Mesenchymal stem cell (in vitro differentiated cells and primary cell): ENCODE results near the gene ADAM8.
"Not testable (repeated sequence)": the region's sequence is repeated elsewhere in the genome, so short reads cannot be mapped to it uniquely, and the experiment has no call there.

Experiments used
- DNase-seq: peaks from one replicate; pipeline ENCODE4 v3.0.0-alpha.2; 2013
- H2AFZ ChIP-seq: one replicate; pipeline ENCODE4 v1.6.1; 2013; ENCODE audit warnings: low read depth, mild to moderate bottlenecking, control low read depth, inconsistent platforms, low read length, moderate library complexity
- H2AK5ac ChIP-seq: 2 replicates; pipeline ENCODE4 v1.6.1; 2013; ENCODE audit warnings: low read length, moderate library complexity, mild to moderate bottlenecking, inconsistent platforms; ENCODE audit not compliant: severe bottlenecking
- H2BK120ac ChIP-seq: one replicate; pipeline ENCODE4 v1.6.1; 2013; ENCODE audit warnings: low read depth, mild to moderate bottlenecking, inconsistent platforms, low read length, moderate library complexity
- H2BK12ac ChIP-seq, 2 experiments: one replicate each; pipeline ENCODE4 v1.6.1; 2013; ENCODE audit warnings: inconsistent platforms in 2 of 2, low read length in 2 of 2, mild to moderate bottlenecking in 2 of 2, moderate library complexity in 2 of 2, control low read depth in 1 of 2
- H2BK15ac ChIP-seq: one replicate; pipeline ENCODE4 v1.6.1; 2013; ENCODE audit warnings: mild to moderate bottlenecking, low read depth, inconsistent platforms; ENCODE audit not compliant: poor library complexity, severe bottlenecking
- H2BK5ac ChIP-seq: 2 replicates; pipeline ENCODE4 v1.6.1; 2013; ENCODE audit warnings: low read depth, mild to moderate bottlenecking, low read length, control low read depth, inconsistent platforms; ENCODE audit not compliant: poor library complexity, severe bottlenecking
- H3K14ac ChIP-seq, 2 experiments: one replicate each; pipeline ENCODE4 v1.6.1; 2013; ENCODE audit warnings: inconsistent platforms in 2 of 2, low read length in 2 of 2, control low read depth in 1 of 2, mild to moderate bottlenecking in 1 of 2, moderate library complexity in 1 of 2
- H3K18ac ChIP-seq, 2 experiments: one replicate each; pipeline ENCODE4 v1.6.1; 2013; ENCODE audit warnings: inconsistent platforms in 2 of 2, low read length in 2 of 2, control low read depth in 1 of 2, low read depth in 1 of 2, mild to moderate bottlenecking in 1 of 2
- H3K23ac ChIP-seq, 2 experiments: one replicate each; pipeline ENCODE4 v1.6.1; 2013; ENCODE audit warnings: inconsistent platforms in 2 of 2, low read length in 2 of 2, mild to moderate bottlenecking in 2 of 2, moderate library complexity in 2 of 2, control low read depth in 1 of 2
- H3K27ac ChIP-seq: 2 replicates; pipeline ENCODE4 v1.5.1; 2013; ENCODE audit warnings: mild to moderate bottlenecking, moderate library complexity, low read length, control low read depth, inconsistent platforms; ENCODE audit not compliant: poor library complexity, severe bottlenecking
- H3K27me3 ChIP-seq, 2 experiments: 2 replicates each; pipeline versions ENCODE4 v1.6.1 to v1.7.0; 2013; ENCODE audit warnings: low read length in 2 of 2, mild to moderate bottlenecking in 2 of 2, moderate library complexity in 2 of 2, control low read depth in 1 of 2, inconsistent platforms in 1 of 2; ENCODE audit not compliant: control insufficient read depth in 1 of 2, insufficient read depth in 1 of 2
- H3K36me3 ChIP-seq, 2 experiments: 2 replicates each; pipeline versions ENCODE4 v1.6.1 to v1.7.0; 2013; ENCODE audit warnings: low read length in 2 of 2, control low read depth in 1 of 2, inconsistent platforms in 1 of 2, low read depth in 1 of 2, mild to moderate bottlenecking in 1 of 2; ENCODE audit not compliant: insufficient read depth in 2 of 2, control insufficient read depth in 1 of 2
- H3K4ac ChIP-seq, 2 experiments: one replicate each; pipeline ENCODE4 v1.6.1; 2013; ENCODE audit warnings: inconsistent platforms in 2 of 2, low read length in 2 of 2, mild to moderate bottlenecking in 2 of 2, moderate library complexity in 2 of 2, control low read depth in 1 of 2, low read depth in 1 of 2
- H3K4me1 ChIP-seq: 2 replicates; pipeline ENCODE4 v1.6.1; 2013; ENCODE audit warnings: low read depth, low read length, control low read depth; ENCODE audit not compliant: control insufficient read depth, insufficient read depth
- H3K4me2 ChIP-seq: 2 replicates; pipeline ENCODE4 v1.6.1; 2013; ENCODE audit warnings: low read length, mild to moderate bottlenecking, inconsistent platforms; ENCODE audit not compliant: poor library complexity, severe bottlenecking
- H3K4me3 ChIP-seq, 2 experiments: 2 replicates each; pipeline versions ENCODE4 v1.5.1 to v1.7.0; 2013; ENCODE audit warnings: low read length in 2 of 2, mild to moderate bottlenecking in 2 of 2, control low read depth in 1 of 2, low read depth in 1 of 2; ENCODE audit not compliant: insufficient read depth in 1 of 2
- H3K79me1 ChIP-seq: replicated peaks from 2 replicates; pipeline ENCODE4 v1.6.1; 2013; ENCODE audit warnings: mild to moderate bottlenecking, control low read depth, low read length, inconsistent platforms; ENCODE audit not compliant: poor library complexity, severe bottlenecking
- H3K9ac ChIP-seq: 2 replicates; pipeline ENCODE4 v1.7.0; 2013; ENCODE audit warnings: mild to moderate bottlenecking, low read length, moderate library complexity
- H3K9me3 ChIP-seq: 2 replicates; pipeline ENCODE4 v1.7.0; 2013; ENCODE audit warnings: mild to moderate bottlenecking, low read length; ENCODE audit not compliant: control insufficient read depth
- H4K8ac ChIP-seq: one replicate; pipeline ENCODE4 v1.6.1; 2013; ENCODE audit warnings: inconsistent platforms, mild to moderate bottlenecking, low read length, moderate library complexity
- H4K91ac ChIP-seq: one replicate; pipeline ENCODE4 v1.6.1; 2013; ENCODE audit warnings: mild to moderate bottlenecking, low read length, inconsistent platforms
- WGBS: methylation state at CpG from one replicate; pipeline ENCODE4 v1.1.7; 2013; ENCODE audit warnings: mixed read lengths; 5-methylcytosine and 5-hydroxymethylcytosine counted together

ADAM8 gene

DNA sequence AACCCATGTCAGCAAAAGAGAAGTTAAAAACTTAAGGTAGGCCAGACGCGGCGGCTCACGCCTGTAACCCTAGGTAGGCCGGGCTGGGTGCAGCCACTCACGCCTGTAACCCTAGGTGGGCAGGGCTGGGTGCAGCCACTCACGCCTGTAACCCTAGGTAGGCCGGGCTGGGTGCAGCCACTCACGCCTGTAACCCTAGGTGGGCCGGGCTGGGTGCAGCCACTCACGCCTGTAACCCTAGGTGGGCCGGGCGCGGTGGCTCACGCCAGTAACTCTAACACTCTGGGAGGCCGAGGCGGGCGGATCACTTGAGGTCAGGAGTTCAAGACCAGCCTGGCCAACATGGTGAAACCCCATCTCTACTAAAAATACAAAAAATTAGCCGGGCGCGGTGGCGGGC, 54.9 kb downstream of the ADAM8 start:
- H3K18ac ChIP-seq: not testable (repeated sequence)

DNA sequence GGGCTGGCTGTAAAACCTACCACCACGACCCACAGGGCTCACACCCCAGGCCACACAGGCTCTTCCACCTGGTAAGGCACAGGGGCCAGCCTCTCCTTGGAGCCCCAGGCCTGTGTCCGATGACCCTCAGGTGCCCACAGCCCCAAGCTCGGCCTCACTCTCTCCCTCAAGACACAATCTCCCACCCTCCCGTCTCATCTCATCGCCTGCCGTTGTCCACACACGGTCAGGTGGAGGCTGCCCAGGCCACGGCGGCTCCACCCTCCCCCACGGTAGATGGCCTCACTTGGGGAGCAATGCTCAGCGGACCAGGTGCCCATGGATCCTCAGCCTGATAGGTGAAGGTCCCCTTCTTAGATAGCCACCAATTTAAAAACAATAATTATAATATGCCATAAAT, 55.3 kb downstream of the ADAM8 start:
- Histone ChIP-seq H3K23ac (no peak overlapping the region), H3K4me3 (no peak overlapping the region), H4K91ac (no peak overlapping the region), H2BK15ac (no peak overlapping the region), H2AFZ (no peak overlapping the region), H2BK120ac (no peak overlapping the region), H3K9me3 (no peaks in the 10 kb centered on the region), H3K4me1 (peaks cover 7% of the 10 kb centered on the region), H3K18ac (no peak overlapping the region), H3K4me2 (no peak overlapping the region), H4K8ac (no peak overlapping the region), H3K14ac (no peak overlapping the region), H3K27me3 (peaks cover 12 to 36% of the 10 kb centered on the region in 2 experiments), H3K79me1 (no peaks in the 10 kb centered on the region), H2AK5ac (no peak overlapping the region), H2BK5ac (no peak overlapping the region), H2BK12ac (no peak overlapping the region), H3K9ac (no peak overlapping the region), H3K27ac (no peak overlapping the region), H3K36me3 (no peaks in the 10 kb centered on the region), H3K4ac (no peak overlapping the region)
- 92% methylated on average over 10 of the region's 11 CpGs for WGBS
- no peak for DNase-seq

More for the DNA sequence above, 54.9 kb downstream of the ADAM8 start:
- not testable (repeated sequence) for H3K36me3 ChIP-seq, H3K4ac ChIP-seq, H3K79me1 ChIP-seq, H3K23ac ChIP-seq, DNase-seq, H3K27ac ChIP-seq, H2BK120ac ChIP-seq, H2BK5ac ChIP-seq, H3K14ac ChIP-seq, H4K91ac ChIP-seq, H3K4me3 ChIP-seq, H3K4me1 ChIP-seq, H3K9ac ChIP-seq, H3K9me3 ChIP-seq, H4K8ac ChIP-seq, H3K4me2 ChIP-seq, H2BK15ac ChIP-seq, H2BK12ac ChIP-seq, H2AK5ac ChIP-seq, H2AFZ ChIP-seq
- 93% methylated on average over 6 of the region's 22 CpGs for WGBS
- H3K27me3 ChIP-seq: peaks cover 12 to 40% of the 10 kb centered on the region in 2 experiments

- Histone ChIP-seq H4K8ac (no peak overlapping the region), H3K18ac (no peak overlapping the region), H3K27me3 (peaks cover 12 to 31% of the 10 kb centered on the region in 2 experiments), H3K36me3 (no peaks in the 10 kb centered on the region), H3K9me3 (no peaks in the 10 kb centered on the region), H2AK5ac (no peak overlapping the region), H2BK15ac (no peak overlapping the region), H3K9ac (no peak overlapping the region), H3K27ac (no peak overlapping the region), H3K4ac (no peak overlapping the region), H3K23ac (no peak overlapping the region), H3K79me1 (no peaks in the 10 kb centered on the region), H4K91ac (no peak overlapping the region), H3K14ac (no peak overlapping the region), H2BK120ac (no peak overlapping the region), H3K4me3 (no peak overlapping the region), H2AFZ (no peak overlapping the region), H2BK12ac (no peak overlapping the region), H3K4me1 (peaks cover 2% of the 10 kb centered on the region), H2BK5ac (no peak overlapping the region), H3K4me2 (no peak overlapping the region)
- WGBS: 38% methylated on average over 18 of the region's 28 CpGs
- DNase-seq: no peak
Measured at GRCh38 chr10:133219782-133220181, 56.9 kb downstream of the ADAM8 start.

DNA sequence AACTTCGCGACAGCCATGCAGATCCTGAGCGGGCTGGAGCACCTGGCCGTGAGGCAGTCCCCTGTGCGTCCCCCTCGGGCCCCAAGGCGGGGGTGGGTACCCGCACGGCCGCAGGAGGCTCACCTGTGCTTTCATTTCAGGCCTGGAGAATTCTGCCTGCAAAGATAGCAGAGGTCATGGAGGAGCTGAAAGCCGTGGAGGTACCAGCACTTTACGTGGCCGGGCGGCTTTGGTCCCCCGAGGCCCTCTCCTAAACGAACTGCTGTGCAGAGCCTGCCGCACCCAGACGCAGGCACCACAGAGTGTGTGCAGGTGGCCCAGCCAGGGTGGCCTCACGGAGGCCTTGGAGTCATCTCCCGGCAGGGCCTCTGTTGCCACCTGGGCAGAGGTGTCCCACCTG, 57.8 kb downstream of the ADAM8 start:
- Histone ChIP-seq H3K27ac (no peak overlapping the region), H3K27me3 (peaks cover 12 to 22% of the 10 kb centered on the region in 2 experiments), H3K36me3 (no peaks in the 10 kb centered on the region), H3K9ac (no peak overlapping the region), H3K23ac (no peak overlapping the region), H3K14ac (no peak overlapping the region), H2BK120ac (no peak overlapping the region), H2BK15ac (no peak overlapping the region), H2BK12ac (no peak overlapping the region), H3K4me3 (no peak overlapping the region), H3K9me3 (no peaks in the 10 kb centered on the region), H2AK5ac (no peak overlapping the region), H3K79me1 (no peaks in the 10 kb centered on the region), H4K8ac (no peak overlapping the region), H2AFZ (no peak overlapping the region), H3K4me1 (peaks cover 2% of the 10 kb centered on the region), H3K4me2 (no peak overlapping the region), H2BK5ac (no peak overlapping the region), H3K4ac (no peak overlapping the region), H3K18ac (no peak overlapping the region), H4K91ac (no peak overlapping the region)
- no peak for DNase-seq
- WGBS: 89% methylated on average over 20 of the region's 20 CpGs
